Fibroblast of villous mesenchyme (primary cell): Measurements from ENCODE around the gene HOXB3. TPM values are rescaled to one million over a fixed set of nuclear protein-coding genes. Genes with fewer than 3 reads are reported as not detected.

Experiments used
- DNase-seq: peaks from one replicate; pipeline ENCODE4 v3.0.0-alpha.2; 2010; ENCODE audit warnings: low read depth
- H3K4me3 ChIP-seq: 2 replicates; pipeline ENCODE4 v1.5.1; 2011; ENCODE audit warnings: low read depth, mild to moderate bottlenecking, low read length
- total RNA-seq: library from RNA; depleted of rRNA; stranded (reverse); fragments of >200 nt; gene quantifications from 2 replicates; pipeline ENCODE4 v1.2.3, GENCODE V29; 2012
- TF ChIP-seq, protein P1 (sequence below): IDR thresholded peaks from 2 replicates; pipeline ENCODE4 v1.5.1; 2012; ENCODE audit warnings: low read depth, mild to moderate bottlenecking, low read length; ENCODE audit not compliant: insufficient read depth

HOXB3 gene
- 4.3 and 7.1 TPM in 2 replicates for total RNA-seq

GRCh38 chr17:48589831-48590606, at the start of gene HOXB3:
Gene HOXB3, minus strand, starts transcription at chr17:48590241. Its CDS starts 37,767 bp downstream, at chr17:48552474.
- H3K4me3 ChIP-seq, result peak within 1 kb of the TSS; percentile 62
- TF ChIP-seq, protein P1, sequence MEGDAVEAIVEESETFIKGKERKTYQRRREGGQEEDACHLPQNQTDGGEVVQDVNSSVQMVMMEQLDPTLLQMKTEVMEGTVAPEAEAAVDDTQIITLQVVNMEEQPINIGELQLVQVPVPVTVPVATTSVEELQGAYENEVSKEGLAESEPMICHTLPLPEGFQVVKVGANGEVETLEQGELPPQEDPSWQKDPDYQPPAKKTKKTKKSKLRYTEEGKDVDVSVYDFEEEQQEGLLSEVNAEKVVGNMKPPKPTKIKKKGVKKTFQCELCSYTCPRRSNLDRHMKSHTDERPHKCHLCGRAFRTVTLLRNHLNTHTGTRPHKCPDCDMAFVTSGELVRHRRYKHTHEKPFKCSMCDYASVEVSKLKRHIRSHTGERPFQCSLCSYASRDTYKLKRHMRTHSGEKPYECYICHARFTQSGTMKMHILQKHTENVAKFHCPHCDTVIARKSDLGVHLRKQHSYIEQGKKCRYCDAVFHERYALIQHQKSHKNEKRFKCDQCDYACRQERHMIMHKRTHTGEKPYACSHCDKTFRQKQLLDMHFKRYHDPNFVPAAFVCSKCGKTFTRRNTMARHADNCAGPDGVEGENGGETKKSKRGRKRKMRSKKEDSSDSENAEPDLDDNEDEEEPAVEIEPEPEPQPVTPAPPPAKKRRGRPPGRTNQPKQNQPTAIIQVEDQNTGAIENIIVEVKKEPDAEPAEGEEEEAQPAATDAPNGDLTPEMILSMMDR, result no peak
- peak; percentile 82 for DNase-seq

GRCh38 chr17:48639136-48639535, 49.1 kb upstream of the HOXB3 start:
- no peak for DNase-seq
- TF ChIP-seq, protein P1, result no peak
- no peak overlapping the region for H3K4me3 ChIP-seq

GRCh38 chr17:48637323-48638260, 47.6 kb upstream of the HOXB3 start:
- TF ChIP-seq, protein P1, result no peak
- H3K4me3 ChIP-seq, result no peak overlapping the region
- DNase-seq, result peak; percentile 54

GRCh38 chr17:48636177-48637018, 46.4 kb upstream of the HOXB3 start:
- TF ChIP-seq, protein P1, result peak; percentile 68
- DNase-seq, result peak; percentile 74
- no peak overlapping the region for H3K4me3 ChIP-seq

DNA sequence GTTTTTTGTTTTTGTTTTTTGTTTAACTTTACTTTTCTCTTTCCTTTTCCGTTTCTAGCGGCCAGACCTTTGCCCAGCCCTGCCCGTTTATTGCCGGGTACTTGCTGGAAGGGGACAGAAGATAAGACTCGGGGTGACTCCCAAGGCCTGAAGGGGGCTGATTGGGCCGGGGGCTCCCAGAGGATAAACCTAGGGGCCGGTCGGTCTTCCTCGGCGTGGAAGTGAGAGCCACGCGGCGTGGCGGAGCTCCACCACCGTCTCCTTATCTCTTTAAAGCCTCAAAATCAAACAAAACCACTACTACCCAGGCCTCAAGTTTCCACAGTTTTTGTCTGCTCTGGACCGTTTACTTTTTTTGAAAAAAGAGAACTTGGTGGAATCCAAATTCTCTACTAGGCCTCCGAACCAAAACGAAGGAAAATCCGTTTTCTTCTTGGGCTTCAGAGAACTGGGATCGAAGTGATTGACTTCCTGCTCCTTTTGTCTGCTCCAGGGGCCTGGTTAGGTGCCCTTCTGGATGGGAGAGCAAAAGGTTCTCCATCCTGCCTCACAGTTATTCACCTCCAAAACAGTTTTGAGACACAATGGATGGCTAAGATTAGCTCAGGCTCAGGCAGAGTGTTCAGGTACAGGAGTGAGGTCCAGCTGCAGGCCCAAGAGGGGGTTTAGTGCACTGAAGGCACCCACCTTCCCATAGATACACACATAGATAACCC, 44.6 kb upstream of the HOXB3 start:
- H3K4me3 ChIP-seq, result no peak overlapping the region
- TF ChIP-seq, protein P1, result no peak
- DNase-seq, result no peak
